Measurements from ENCODE around the gene UBE2U.

Gene UBE2U

GRCh38 chr1:64194168-64195080 is 9.0 kb upstream of the UBE2U start:
- Histone ChIP-seq H3K9ac (ENCODE audit: low read depth, low read length) (no peak overlapping the region), H3K27me3 (ENCODE audit: control insufficient read depth, insufficient read depth, low read length) (no peaks in the 10 kb centered on the region), H3K4me1 (ENCODE audit: control insufficient read depth, insufficient read depth, low read length) (no peaks in the 10 kb centered on the region), H3K9me3 (ENCODE audit: control insufficient read depth, insufficient read depth, low read length) (no peaks in the 10 kb centered on the region), H3K36me3 (ENCODE audit: control insufficient read depth, insufficient read depth, low read length) (no peaks in the 10 kb centered on the region), H3K4me3 (ENCODE audit: low read depth, low read length) (no peak overlapping the region)

- H3K36me3 ChIP-seq (ENCODE audit: control insufficient read depth, insufficient read depth, low read length): no peaks in the 10 kb centered on the region
- no peak overlapping the region for H3K4me3 ChIP-seq (ENCODE audit: low read depth, low read length)
- no peaks in the 10 kb centered on the region for H3K9me3 ChIP-seq (ENCODE audit: control insufficient read depth, insufficient read depth, low read length)
- H3K9ac ChIP-seq (ENCODE audit: low read depth, low read length): no peak overlapping the region
- H3K4me1 ChIP-seq (ENCODE audit: control insufficient read depth, insufficient read depth, low read length): no peaks in the 10 kb centered on the region
- H3K27me3 ChIP-seq (ENCODE audit: control insufficient read depth, insufficient read depth, low read length): no peaks in the 10 kb centered on the region
Observed at GRCh38 chr1:64195081-64195395, 8.4 kb upstream of the UBE2U start.

- no peaks in the 10 kb centered on the region for H3K9me3 ChIP-seq (ENCODE audit: control insufficient read depth, insufficient read depth, low read length)
- no peaks in the 10 kb centered on the region for H3K4me1 ChIP-seq (ENCODE audit: control insufficient read depth, insufficient read depth, low read length)
- no peaks in the 10 kb centered on the region for H3K36me3 ChIP-seq (ENCODE audit: control insufficient read depth, insufficient read depth, low read length)
- H3K4me3 ChIP-seq (ENCODE audit: low read depth, low read length): no peak overlapping the region
- H3K27me3 ChIP-seq (ENCODE audit: control insufficient read depth, insufficient read depth, low read length): no peaks in the 10 kb centered on the region
- no peak overlapping the region for H3K9ac ChIP-seq (ENCODE audit: low read depth, low read length)
Observed at GRCh38 chr1:64196074-64196870, 7.2 kb upstream of the UBE2U start.

- Histone ChIP-seq H3K9me3 (ENCODE audit: control insufficient read depth, insufficient read depth, low read length) (no peaks in the 10 kb centered on the region), H3K36me3 (ENCODE audit: control insufficient read depth, insufficient read depth, low read length) (no peaks in the 10 kb centered on the region), H3K4me1 (ENCODE audit: control insufficient read depth, insufficient read depth, low read length) (no peaks in the 10 kb centered on the region), H3K27me3 (ENCODE audit: control insufficient read depth, insufficient read depth, low read length) (no peaks in the 10 kb centered on the region), H3K4me3 (ENCODE audit: low read depth, low read length) (no peak overlapping the region), H3K9ac (ENCODE audit: low read depth, low read length) (no peak overlapping the region)
Observed at GRCh38 chr1:64197076-64197475, 6.3 kb upstream of the UBE2U start.

- Histone ChIP-seq H3K4me3 (ENCODE audit: low read depth, low read length) (no peak overlapping the region), H3K36me3 (ENCODE audit: control insufficient read depth, insufficient read depth, low read length) (no peaks in the 10 kb centered on the region), H3K27me3 (ENCODE audit: control insufficient read depth, insufficient read depth, low read length) (no peaks in the 10 kb centered on the region)
Observed at GRCh38 chr1:64199154-64199553, 4.3 kb upstream of the UBE2U start.

GRCh38 chr1:64200064-64200463 is 3.4 kb upstream of the UBE2U start:
- H3K9me3 ChIP-seq (ENCODE audit: control insufficient read depth, insufficient read depth, low read length): no peaks in the 10 kb centered on the region
- H3K4me1 ChIP-seq (ENCODE audit: control insufficient read depth, insufficient read depth, low read length): no peaks in the 10 kb centered on the region
- no peak overlapping the region for H3K9ac ChIP-seq (ENCODE audit: low read depth, low read length)
- no peaks in the 10 kb centered on the region for H3K36me3 ChIP-seq (ENCODE audit: control insufficient read depth, insufficient read depth, low read length)
- no peak overlapping the region for H3K4me3 ChIP-seq (ENCODE audit: low read depth, low read length)
- no peaks in the 10 kb centered on the region for H3K27me3 ChIP-seq (ENCODE audit: control insufficient read depth, insufficient read depth, low read length)

More at GRCh38 chr1:64199154-64199553, 4.3 kb upstream of the UBE2U start:
- H3K9me3 ChIP-seq (ENCODE audit: control insufficient read depth, insufficient read depth, low read length): no peaks in the 10 kb centered on the region
- no peaks in the 10 kb centered on the region for H3K4me1 ChIP-seq (ENCODE audit: control insufficient read depth, insufficient read depth, low read length)
- H3K9ac ChIP-seq (ENCODE audit: low read depth, low read length): no peak overlapping the region

GRCh38 chr1:64209221-64209620 is 5.8 kb downstream of the UBE2U start:
- Histone ChIP-seq H3K4me1 (ENCODE audit: control insufficient read depth, insufficient read depth, low read length) (no peaks in the 10 kb centered on the region), H3K4me3 (ENCODE audit: low read depth, low read length) (no peak overlapping the region), H3K9me3 (ENCODE audit: control insufficient read depth, insufficient read depth, low read length) (no peaks in the 10 kb centered on the region), H3K27me3 (ENCODE audit: control insufficient read depth, insufficient read depth, low read length) (no peaks in the 10 kb centered on the region), H3K9ac (ENCODE audit: low read depth, low read length) (no peak overlapping the region), H3K36me3 (ENCODE audit: control insufficient read depth, insufficient read depth, low read length) (no peaks in the 10 kb centered on the region)

GRCh38 chr1:64212031-64212430 is 8.6 kb downstream of the UBE2U start:
- no peaks in the 10 kb centered on the region for H3K4me1 ChIP-seq (ENCODE audit: control insufficient read depth, insufficient read depth, low read length)
- H3K27me3 ChIP-seq (ENCODE audit: control insufficient read depth, insufficient read depth, low read length): no peaks in the 10 kb centered on the region
- H3K36me3 ChIP-seq (ENCODE audit: control insufficient read depth, insufficient read depth, low read length): no peaks in the 10 kb centered on the region
- H3K9ac ChIP-seq (ENCODE audit: low read depth, low read length): no peak overlapping the region
- H3K4me3 ChIP-seq (ENCODE audit: low read depth, low read length): no peak overlapping the region
- H3K9me3 ChIP-seq (ENCODE audit: control insufficient read depth, insufficient read depth, low read length): no peaks in the 10 kb centered on the region

GRCh38 chr1:64215576-64215975 is 12.2 kb downstream of the UBE2U start:
- no peak overlapping the region for H3K4me3 ChIP-seq (ENCODE audit: low read depth, low read length)
- no peaks in the 10 kb centered on the region for H3K9me3 ChIP-seq (ENCODE audit: control insufficient read depth, insufficient read depth, low read length)
- no peaks in the 10 kb centered on the region for H3K27me3 ChIP-seq (ENCODE audit: control insufficient read depth, insufficient read depth, low read length)
- H3K4me1 ChIP-seq (ENCODE audit: control insufficient read depth, insufficient read depth, low read length): no peaks in the 10 kb centered on the region
- no peak overlapping the region for H3K9ac ChIP-seq (ENCODE audit: low read depth, low read length)
- H3K36me3 ChIP-seq (ENCODE audit: control insufficient read depth, insufficient read depth, low read length): no peaks in the 10 kb centered on the region

- no peaks in the 10 kb centered on the region for H3K9me3 ChIP-seq (ENCODE audit: control insufficient read depth, insufficient read depth, low read length)
- no peaks in the 10 kb centered on the region for H3K36me3 ChIP-seq (ENCODE audit: control insufficient read depth, insufficient read depth, low read length)
- H3K27me3 ChIP-seq (ENCODE audit: control insufficient read depth, insufficient read depth, low read length): no peaks in the 10 kb centered on the region
- H3K4me3 ChIP-seq (ENCODE audit: low read depth, low read length): no peak overlapping the region
- no peaks in the 10 kb centered on the region for H3K4me1 ChIP-seq (ENCODE audit: control insufficient read depth, insufficient read depth, low read length)
- no peak overlapping the region for H3K9ac ChIP-seq (ENCODE audit: low read depth, low read length)
Observed at GRCh38 chr1:64220241-64220640, 16.8 kb downstream of the UBE2U start.

GRCh38 chr1:64223329-64224151 is 20.1 kb downstream of the UBE2U start:
- H3K36me3 ChIP-seq (ENCODE audit: control insufficient read depth, insufficient read depth, low read length): no peaks in the 10 kb centered on the region
- H3K9ac ChIP-seq (ENCODE audit: low read depth, low read length): no peak overlapping the region
- no peak overlapping the region for H3K4me3 ChIP-seq (ENCODE audit: low read depth, low read length)
- no peaks in the 10 kb centered on the region for H3K9me3 ChIP-seq (ENCODE audit: control insufficient read depth, insufficient read depth, low read length)
- H3K4me1 ChIP-seq (ENCODE audit: control insufficient read depth, insufficient read depth, low read length): no peaks in the 10 kb centered on the region
- H3K27me3 ChIP-seq (ENCODE audit: control insufficient read depth, insufficient read depth, low read length): no peaks in the 10 kb centered on the region
